ENCODE data around the gene HOMER3.

HOMER3 gene

GRCh38 chr19:18982669-18983068 is 41.7 kb upstream of the HOMER3 start:
- Histone ChIP-seq H3K4me1 (ENCODE audit: control insufficient read depth, insufficient read depth, low read length) (no peaks in the 10 kb centered on the region), H3K27ac (ENCODE audit: extremely low read depth, low read depth, low read length) (no peak overlapping the region), H3K9me3 (ENCODE audit: control insufficient read depth, insufficient read depth, low read depth, low read length) (no peaks in the 10 kb centered on the region), H3K4me3 (ENCODE audit: low read depth, low read length) (no peak overlapping the region), H3K36me3 (ENCODE audit: control insufficient read depth in 2 of 2, insufficient read depth in 1 of 2, low read length in 2 of 2) (no peaks in the 10 kb centered on the region)
- ChIA-PET POLR2A (interaction anchor here (0.7 kb wide), 1 partner anchor 49 kb away, joined by 3 read pairs; no protein-coding TSS in a partner anchor), CTCF (interaction anchor here (0.7 to 1.4 kb wide), 4 partner anchors 13 to 66 kb away, joined by 3 to 6 read pairs (median 4); no protein-coding TSS in a partner anchor)
- TF ChIP-seq ZNF561 (tag by site-specific recombination; IDR thresholded peaks at IDR 0.05; ENCODE audit: borderline replicate concordance) (no peak), ZNF157 (tag by site-specific recombination; IDR thresholded peaks at IDR 0.05) (no peak), ZNF311 (tag by site-specific recombination; IDR thresholded peaks at IDR 0.05; ENCODE audit: borderline replicate concordance) (no peak), ZNF843 (tag by site-specific recombination; IDR thresholded peaks at IDR 0.05) (no peak), ZFHX2 (tag by site-specific recombination; conservative IDR thresholded peaks at IDR 0.05) (no peak), ZNF214 (tag by site-specific recombination; IDR thresholded peaks at IDR 0.05; ENCODE audit: borderline replicate concordance) (no peak), ZBTB44 (tag by site-specific recombination; IDR thresholded peaks at IDR 0.05) (no peak)

- TF ChIP-seq ZSCAN16 (tag by site-specific recombination; IDR thresholded peaks at IDR 0.05) = no peak
- TF ChIP-seq ZFP3 (tag by site-specific recombination; IDR thresholded peaks at IDR 0.05; ENCODE audit: low read depth) = peak; percentile 72
- no peak for TF ChIP-seq ZNF843 (tag by site-specific recombination; IDR thresholded peaks at IDR 0.05)
- ChIA-PET POLR2A (no interaction called here), CTCF (no interaction called here)
- Histone ChIP-seq H3K4me3 (ENCODE audit: low read depth, low read length) (no peak overlapping the region), H3K27ac (ENCODE audit: extremely low read depth, low read depth, low read length) (no peak overlapping the region), H3K36me3 (ENCODE audit: control insufficient read depth in 2 of 2, insufficient read depth in 1 of 2, low read length in 2 of 2) (no peaks in the 10 kb centered on the region), H3K9me3 (ENCODE audit: control insufficient read depth, insufficient read depth, low read depth, low read length) (no peaks in the 10 kb centered on the region), H3K4me1 (ENCODE audit: control insufficient read depth, insufficient read depth, low read length) (no peaks in the 10 kb centered on the region)
Observed at GRCh38 chr19:18980432-18981020, 39.5 kb upstream of the HOMER3 start.

DNA sequence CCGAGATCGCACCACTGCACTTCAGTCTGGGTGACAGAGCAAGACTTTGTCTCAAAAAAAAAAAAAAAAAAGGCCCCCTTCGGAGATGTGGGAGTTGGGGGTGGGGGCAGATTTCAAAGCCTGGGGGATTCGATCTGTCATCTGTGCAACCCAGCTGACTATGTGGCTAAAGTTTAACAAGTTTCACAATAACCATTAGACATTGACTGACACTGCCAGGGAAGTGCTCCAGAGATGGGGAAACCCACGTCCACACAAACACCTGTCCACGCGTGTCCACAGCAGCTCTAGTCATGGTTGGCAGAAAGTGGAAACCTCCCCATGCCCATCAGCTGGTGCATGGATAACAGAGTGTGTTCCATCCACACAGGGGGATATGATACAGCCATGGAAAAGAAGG is 37.6 kb upstream of the HOMER3 start:
- CTCF ChIA-PET = no interaction called here
- TF ChIP-seq ZNF830 (tag by site-specific recombination; IDR thresholded peaks at IDR 0.05; ENCODE audit: low read depth) = no peak
- TF ChIP-seq, protein P1, sequence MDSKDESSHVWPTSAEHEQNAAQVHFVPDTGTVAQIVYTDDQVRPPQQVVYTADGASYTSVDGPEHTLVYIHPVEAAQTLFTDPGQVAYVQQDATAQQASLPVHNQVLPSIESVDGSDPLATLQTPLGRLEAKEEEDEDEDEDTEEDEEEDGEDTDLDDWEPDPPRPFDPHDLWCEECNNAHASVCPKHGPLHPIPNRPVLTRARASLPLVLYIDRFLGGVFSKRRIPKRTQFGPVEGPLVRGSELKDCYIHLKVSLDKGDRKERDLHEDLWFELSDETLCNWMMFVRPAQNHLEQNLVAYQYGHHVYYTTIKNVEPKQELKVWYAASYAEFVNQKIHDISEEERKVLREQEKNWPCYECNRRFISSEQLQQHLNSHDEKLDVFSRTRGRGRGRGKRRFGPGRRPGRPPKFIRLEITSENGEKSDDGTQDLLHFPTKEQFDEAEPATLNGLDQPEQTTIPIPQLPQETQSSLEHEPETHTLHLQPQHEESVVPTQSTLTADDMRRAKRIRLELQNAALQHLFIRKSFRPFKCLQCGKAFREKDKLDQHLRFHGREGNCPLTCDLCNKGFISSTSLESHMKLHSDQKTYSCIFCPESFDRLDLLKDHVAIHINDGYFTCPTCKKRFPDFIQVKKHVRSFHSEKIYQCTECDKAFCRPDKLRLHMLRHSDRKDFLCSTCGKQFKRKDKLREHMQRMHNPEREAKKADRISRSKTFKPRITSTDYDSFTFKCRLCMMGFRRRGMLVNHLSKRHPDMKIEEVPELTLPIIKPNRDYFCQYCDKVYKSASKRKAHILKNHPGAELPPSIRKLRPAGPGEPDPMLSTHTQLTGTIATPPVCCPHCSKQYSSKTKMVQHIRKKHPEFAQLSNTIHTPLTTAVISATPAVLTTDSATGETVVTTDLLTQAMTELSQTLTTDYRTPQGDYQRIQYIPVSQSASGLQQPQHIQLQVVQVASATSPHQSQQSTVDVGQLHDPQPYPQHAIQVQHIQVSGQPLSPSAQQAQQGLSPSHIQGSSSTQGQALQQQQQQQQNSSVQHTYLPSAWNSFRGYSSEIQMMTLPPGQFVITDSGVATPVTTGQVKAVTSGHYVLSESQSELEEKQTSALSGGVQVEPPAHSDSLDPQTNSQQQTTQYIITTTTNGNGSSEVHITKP (tag by site-specific recombination; IDR thresholded peaks at IDR 0.05) = no peak
- TF ChIP-seq ZNF626 (tag by site-specific recombination; IDR thresholded peaks at IDR 0.05) = no peak
- TF ChIP-seq ZNF138 (tag by site-specific recombination; IDR thresholded peaks at IDR 0.05; ENCODE audit: borderline replicate concordance) = no peak
- no peak for TF ChIP-seq RBAK (tag by site-specific recombination; IDR thresholded peaks at IDR 0.05)
- TF ChIP-seq ZNF704 (tag by site-specific recombination; IDR thresholded peaks at IDR 0.05) = no peak

More for the DNA sequence above, 37.6 kb upstream of the HOMER3 start:
- Histone ChIP-seq H3K9me3 (ENCODE audit: control insufficient read depth, insufficient read depth, low read depth, low read length) (no peaks in the 10 kb centered on the region), H3K36me3 (ENCODE audit: control insufficient read depth in 2 of 2, insufficient read depth in 1 of 2, low read length in 2 of 2) (no peaks in the 10 kb centered on the region), H3K27ac (ENCODE audit: extremely low read depth, low read depth, low read length) (no peak overlapping the region), H3K4me3 (ENCODE audit: low read depth, low read length) (no peak overlapping the region), H3K4me1 (ENCODE audit: control insufficient read depth, insufficient read depth, low read length) (no peaks in the 10 kb centered on the region)
- POLR2A ChIA-PET = no interaction called here

All from HEK293 (cell line).